ENCODE measurements around the gene CSMD2.

DNA sequence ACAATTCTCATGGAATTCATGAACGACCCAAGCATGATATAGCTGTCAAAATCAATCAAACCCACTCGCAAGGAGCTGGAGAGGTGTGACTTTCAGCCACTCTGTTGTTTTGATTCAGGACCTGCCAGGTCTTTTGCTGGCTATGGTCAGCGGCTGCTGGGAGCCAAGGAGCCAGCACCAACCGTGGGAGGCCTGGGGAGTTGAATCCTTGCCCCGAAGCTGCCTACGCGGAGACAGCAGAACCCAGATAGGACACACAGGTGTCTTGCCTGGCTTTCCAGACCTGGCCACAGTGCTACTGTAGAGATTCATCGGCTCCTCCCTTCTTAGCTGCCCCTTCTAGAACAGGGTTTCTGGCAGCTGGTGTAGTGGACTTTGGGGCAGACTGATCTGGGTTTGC lies 649.9 kb downstream of the CSMD2 start:
- TF ChIP-seq POLR2A (IDR thresholded peaks at IDR 0.05) = no peak
- TF ChIP-seq POLR2AphosphoS5 (IDR thresholded peaks at IDR 0.05) = no peak

Data from sigmoid colon (tissue), 4 donors.